Spleen (tissue), 7 donors: Measurements from ENCODE around the gene SMIM26.

Experiments
- POLR2A ChIP-seq, 3 donors: fragments of 450-650 bp; IDR thresholded peaks; one replicate each; pipeline ENCODE4 v1.5.1; 2017; ENCODE audit warnings: antibody characterized with exemption in 3 of 3, mild to moderate bottlenecking in 1 of 3
- POLR2AphosphoS5 ChIP-seq, 3 donors: sonication (generic); formaldehyde crosslinking; IDR thresholded peaks; one replicate each; pipeline ENCODE4 v1.5.1; 2017; ENCODE audit warnings: antibody characterized with exemption in 3 of 3
- TF ChIP-seq, protein P1 (sequence below), 11 experiments: fragments of 200-600 bp in 7 of 11; fragments of 450-650 bp in 4 of 11; sonication (generic) in 4 of 11; IDR thresholded peaks in 8 of 11; conservative IDR thresholded peaks in 3 of 11; 1 replicate in 7 of 11; 2 replicates in 4 of 11; pipeline versions ENCODE4 v1.4.0 to v1.8.0; 2016 to 2021; ENCODE audit warnings: antibody characterized with exemption in 11 of 11, inconsistent platforms in 4 of 11, mild to moderate bottlenecking in 1 of 11
- donor health status: DM: no; HTN: no; CAD: no; lungs with moderate emphysema.
- donor health status: DM: no; HTN: no; CAD: no.
- donor health status: DM: no; HTN: no; CAD: no.

DNA sequence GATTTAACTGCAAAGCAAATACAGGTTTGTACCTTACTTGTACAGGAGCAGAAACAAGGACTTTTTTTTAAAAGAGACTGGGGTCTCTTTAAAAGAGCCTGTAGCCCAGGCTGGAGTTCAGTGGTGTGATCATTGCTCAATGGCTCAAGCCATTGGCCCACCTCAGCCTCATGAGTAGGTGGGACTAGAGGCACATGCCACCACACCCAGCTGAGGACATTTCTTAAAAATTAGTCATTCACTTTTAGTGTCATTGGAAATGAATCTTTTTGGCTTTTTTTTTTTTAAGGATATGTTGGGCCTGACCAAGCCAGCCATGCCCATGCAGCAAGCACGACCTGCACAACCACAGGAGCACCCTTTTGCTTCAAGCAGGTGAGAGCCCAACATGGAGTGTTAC lies 42.6 kb upstream of the SMIM26 start:
- TF ChIP-seq POLR2A (IDR thresholded peaks at IDR 0.05) (no peak), POLR2AphosphoS5 (IDR thresholded peaks at IDR 0.05) (no peak)
- TF ChIP-seq, protein P1, sequence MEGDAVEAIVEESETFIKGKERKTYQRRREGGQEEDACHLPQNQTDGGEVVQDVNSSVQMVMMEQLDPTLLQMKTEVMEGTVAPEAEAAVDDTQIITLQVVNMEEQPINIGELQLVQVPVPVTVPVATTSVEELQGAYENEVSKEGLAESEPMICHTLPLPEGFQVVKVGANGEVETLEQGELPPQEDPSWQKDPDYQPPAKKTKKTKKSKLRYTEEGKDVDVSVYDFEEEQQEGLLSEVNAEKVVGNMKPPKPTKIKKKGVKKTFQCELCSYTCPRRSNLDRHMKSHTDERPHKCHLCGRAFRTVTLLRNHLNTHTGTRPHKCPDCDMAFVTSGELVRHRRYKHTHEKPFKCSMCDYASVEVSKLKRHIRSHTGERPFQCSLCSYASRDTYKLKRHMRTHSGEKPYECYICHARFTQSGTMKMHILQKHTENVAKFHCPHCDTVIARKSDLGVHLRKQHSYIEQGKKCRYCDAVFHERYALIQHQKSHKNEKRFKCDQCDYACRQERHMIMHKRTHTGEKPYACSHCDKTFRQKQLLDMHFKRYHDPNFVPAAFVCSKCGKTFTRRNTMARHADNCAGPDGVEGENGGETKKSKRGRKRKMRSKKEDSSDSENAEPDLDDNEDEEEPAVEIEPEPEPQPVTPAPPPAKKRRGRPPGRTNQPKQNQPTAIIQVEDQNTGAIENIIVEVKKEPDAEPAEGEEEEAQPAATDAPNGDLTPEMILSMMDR (IDR thresholded peaks at IDR 0.05 in 8 of 11, conservative IDR thresholded peaks at IDR 0.05 in 3 of 11): no peak
